HL-60/S4 treated with phorbol 12-myristate 13-acetate at 8.2 ng/mL for 4 days and 3 days (cell line): ENCODE measurements around the gene MZT2B.
"Not testable (repeated sequence)": the region's sequence is repeated elsewhere in the genome, so short reads cannot be mapped to it uniquely, and the experiment has no call there.

Experiments used
- in situ Hi-C: fragments of 300-500 bp; cut with MboI; formaldehyde crosslinking; loops from 2 replicates; pipeline ENCODE4 v1.15.0; 2022; ENCODE audit warnings: low sequenced_read_pairs

The MZT2B gene

DNA sequence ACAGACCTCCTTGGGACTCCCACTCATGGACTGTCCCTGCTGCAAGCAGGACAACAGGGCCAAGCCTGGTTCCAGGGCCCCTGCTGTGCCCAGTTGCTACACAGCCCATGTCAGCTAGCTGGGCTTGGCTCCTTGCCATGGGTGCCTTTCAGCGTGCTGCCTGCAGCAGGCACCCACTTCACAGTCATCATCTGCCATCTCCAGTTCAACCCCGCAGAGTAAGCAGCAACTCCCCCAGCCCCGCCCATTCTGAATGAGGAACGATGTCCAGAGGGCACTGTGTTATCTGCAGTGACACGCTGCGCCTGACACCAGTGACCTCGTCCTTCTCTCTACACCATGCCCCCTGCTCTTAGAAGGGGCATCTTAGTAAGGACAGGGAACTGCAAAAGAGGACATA, 20.5 kb downstream of the MZT2B start:
- in situ Hi-C loops = not testable (repeated sequence)

DNA sequence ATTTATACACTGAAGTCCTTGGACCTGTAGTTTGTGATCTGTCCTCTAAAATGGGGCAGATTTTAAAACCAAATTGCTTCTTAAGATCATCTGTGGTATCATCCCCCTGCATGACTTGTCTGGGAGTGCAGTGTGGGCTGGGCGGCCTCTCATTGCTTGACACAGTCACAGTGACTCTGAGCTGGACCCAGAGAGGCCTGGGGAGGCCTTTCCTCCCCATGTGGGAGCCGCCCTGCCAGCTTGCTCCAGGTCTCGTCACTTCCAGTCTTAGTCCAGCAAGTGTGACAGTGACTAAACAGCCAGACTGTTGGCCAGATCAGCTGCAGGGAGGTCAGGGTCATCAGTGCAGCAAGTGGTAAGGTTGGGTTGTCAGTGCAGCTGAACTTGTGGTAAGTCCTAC, 21.1 kb downstream of the MZT2B start:
- in situ Hi-C loops = not testable (repeated sequence)

DNA sequence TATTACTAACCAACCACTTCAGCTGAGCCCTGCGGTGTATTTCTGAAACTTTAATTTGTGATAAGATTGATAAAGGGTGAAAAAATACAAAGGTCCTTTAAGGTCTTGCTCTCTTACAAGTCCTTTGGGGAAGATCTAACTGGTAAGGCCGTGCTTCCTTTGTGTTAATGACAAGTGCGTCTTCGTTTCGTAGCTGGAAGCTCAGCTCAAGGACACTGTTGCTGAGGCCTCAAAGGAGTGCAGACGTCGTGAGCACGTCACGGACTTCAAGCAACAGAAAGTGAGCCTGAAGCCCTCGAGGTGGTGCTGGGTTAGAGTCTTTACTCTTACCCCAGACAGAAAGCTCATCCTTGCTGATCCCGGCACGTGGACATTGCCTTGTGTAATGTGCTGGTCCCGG, 25.0 kb downstream of the MZT2B start:
- in situ Hi-C loops = not testable (repeated sequence)

DNA sequence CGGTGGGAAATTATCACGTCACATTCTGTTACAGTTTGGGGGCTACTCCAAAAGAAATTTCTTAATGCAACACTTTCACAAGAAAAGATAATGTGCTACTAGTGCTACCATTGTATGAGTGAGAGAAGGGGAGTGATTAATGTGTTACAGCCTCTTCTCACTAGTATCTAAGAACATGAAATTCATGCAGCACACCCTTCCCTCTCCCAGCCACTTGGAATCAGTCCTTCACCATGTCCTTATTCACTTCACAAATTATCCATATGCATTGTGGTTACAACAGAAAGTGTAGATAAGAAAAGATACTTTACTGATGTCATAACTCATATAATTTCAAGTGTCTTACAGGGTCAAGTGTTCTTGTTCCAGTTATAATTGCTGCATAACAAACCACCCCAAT, 37.1 kb downstream of the MZT2B start:
- in situ Hi-C loops = not testable (repeated sequence)

DNA sequence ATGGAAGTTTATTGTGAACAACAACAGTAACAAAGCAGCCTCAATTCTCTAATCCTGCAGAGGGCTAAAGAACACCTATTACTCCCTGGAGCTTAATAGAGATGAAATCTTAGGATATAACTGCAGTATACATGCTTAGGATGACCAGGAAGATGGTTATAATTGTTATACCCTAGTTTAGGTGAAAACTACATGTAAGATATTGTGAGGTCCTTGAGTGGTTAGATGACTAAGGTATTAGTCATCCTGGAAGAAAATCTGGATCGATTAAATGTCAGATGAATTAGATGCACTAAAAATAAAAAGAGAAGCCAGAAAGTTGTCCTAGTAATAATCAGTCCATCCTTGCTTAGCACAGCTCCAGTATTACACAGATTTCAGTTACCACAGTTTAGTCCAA, 38.4 kb downstream of the MZT2B start:
- in situ Hi-C loops = not testable (repeated sequence)

DNA sequence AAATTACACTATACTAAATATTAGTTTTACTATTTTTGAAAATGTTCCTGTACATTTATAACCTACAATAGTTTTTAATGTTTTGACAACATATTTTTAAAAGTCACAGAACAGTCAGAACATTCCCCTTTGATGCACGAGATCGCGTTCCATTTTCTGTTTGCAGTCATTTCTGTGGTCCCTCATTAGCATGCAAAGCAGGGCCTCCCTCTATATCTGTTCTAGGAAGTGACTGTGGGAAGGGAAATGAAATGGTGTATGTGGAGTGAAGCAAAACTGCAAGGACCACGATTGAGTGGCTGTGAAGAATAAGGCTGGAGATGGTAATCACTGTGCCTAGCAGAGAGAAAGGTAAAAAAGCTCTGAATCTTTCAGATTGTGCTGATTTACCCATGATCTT, 40.5 kb downstream of the MZT2B start:
- in situ Hi-C loops = not testable (repeated sequence)

DNA sequence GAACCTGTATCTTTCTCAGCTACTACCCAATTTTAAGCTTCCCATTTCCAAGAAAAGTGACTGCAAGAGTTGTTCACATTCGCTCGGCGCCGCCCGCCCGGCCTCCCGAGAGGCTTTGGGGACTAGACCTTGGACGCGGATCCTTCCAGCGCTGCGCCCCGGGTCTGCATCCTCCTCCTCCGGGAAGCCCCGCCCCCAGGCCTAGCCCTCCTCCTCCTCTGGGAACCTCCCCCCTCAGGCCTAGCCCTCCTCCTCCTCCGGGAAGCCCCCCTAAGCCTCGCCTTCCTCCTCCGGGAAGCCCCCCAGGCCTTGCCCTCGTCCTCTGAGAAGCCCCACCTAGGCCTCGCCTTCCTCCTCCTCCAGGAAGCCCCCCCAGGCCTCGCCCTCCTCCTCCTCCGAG, 45.9 kb downstream of the MZT2B start:
- in situ Hi-C loops = not testable (repeated sequence)

DNA sequence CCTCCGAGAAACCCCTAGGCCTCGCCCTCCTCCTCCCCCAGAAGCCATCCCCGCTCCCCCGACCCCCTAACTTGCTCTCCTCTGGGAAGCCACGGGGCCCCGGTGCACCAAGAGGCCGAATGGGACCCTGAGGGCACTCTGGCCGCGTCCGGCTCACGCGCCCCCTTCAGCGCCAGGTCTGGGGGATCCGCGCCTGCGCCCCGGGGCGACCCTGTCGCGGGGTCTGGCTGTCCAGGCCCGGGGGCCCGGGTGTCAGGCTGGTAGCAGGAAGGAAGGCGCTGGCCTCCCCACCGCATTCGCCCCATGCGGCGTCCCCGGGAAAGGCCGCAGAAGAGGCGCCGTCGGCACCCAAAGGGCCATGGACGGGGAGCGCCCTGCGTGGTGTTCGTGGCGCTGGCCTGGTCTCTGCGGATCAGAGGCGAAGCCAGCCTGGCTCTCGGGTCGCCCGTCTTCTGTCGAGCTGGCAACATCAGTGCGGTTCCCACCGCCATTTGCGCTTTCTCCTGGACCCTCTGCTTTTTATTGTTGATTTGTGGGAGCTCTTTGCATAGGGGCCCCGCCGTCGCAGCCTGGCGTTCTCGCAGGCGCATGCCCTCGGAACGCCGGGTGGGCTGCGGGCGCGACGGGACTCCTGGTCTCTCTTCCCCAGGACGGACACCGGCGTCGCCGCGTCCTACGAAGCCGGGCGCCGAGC, 46.6 kb downstream of the MZT2B start:
- in situ Hi-C loops = not testable (repeated sequence)

DNA sequence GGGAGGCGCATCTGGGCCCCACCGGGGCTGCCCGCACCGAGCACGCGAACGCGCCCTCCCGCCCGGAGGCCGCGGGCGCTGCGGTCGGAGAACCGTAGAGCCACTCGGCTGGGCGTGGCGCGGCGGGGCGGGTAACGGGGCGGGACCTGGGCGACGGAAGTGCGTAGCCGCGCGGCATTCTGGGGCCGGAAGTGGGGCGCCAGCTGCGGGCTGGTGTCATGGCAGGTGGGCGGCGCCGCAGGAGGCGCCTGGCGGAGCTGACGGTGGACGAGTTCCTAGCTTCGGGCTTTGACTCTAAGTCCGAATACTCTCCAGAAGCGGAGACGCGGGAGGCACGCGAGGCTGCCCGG, 47.1 kb downstream of the MZT2B start:
- in situ Hi-C loops = not testable (repeated sequence)

DNA sequence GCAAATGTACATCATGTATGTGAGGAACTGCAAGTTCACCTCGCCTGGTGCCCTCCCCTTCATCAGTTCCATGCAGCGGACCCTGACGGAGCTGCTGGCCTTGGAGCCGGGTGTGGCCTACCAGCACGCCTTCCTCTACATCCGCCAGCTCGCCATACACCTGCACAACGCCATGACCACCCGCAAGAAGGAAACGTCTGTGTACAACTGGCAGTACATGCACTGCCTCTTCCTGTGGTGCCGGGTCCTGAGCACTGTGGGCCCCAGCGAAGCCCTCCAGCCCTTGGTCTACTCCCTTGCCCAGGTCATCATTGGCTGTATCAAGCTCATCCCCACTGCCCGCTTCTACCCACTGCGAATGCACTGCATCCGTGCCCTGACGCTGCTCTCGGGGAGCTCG, 48.3 kb downstream of the MZT2B start:
- in situ Hi-C loops = not testable (repeated sequence)

DNA sequence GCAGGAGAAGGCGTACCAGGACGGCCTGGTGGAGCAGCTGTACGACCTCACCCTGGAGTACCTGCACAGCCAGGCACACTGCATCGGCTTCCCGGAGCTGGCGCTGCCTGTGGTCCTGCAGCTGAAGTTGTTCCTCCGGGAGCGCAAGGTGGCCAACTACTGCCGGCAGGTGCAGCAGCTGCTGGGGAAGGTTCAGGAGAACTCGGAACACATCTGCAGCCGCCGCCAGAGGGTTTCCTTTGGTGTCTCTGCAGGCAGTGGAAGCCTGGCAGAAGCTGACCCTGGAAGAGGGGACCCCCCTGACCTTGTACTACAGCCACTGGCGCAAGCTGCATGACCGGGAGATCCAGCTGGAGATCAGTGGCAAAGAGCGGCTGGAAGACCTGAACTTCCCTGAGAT, 48.8 kb downstream of the MZT2B start:
- in situ Hi-C loops = not testable (repeated sequence)

DNA sequence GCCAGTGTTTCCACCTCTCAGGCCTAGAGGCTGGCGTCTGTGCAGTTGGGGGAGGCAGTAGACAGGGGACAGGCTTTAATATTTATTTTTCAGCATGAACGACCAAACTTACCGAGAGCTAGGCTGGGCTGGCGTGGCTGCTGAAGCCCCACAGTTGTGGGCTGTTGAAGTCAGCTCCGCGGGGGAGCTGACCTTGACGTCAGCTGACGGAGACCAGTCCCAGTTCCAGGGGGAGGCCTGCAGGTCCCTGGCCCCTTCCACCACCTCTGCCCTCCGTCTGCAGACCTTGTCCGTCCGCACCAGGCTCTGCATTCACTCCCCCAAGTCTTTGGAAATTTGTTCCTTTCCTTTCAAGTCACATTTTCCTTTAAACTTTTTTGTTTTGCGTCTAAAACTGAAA, 49.6 kb downstream of the MZT2B start:
- in situ Hi-C loops = no loop called here

DNA sequence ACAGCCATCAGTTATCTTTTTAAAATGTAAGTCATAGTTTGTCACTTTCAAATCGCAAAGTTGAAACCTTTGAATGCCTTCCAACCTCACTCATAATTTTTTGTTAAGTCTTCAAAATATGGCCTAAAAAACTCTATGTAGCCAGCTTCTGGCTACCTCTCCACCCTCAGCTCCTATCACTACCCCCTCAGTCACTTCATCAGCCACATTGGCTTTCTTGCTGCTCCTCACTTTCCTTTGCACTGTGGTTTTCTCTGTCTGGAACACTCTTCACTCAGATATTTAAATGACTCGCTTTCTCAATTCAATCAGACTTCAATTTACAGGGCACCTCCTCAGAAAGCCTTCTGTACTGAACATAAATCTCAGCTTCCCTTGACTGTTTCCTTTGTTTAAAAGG, 51.0 kb downstream of the MZT2B start:
- in situ Hi-C loops = not testable (repeated sequence)

DNA sequence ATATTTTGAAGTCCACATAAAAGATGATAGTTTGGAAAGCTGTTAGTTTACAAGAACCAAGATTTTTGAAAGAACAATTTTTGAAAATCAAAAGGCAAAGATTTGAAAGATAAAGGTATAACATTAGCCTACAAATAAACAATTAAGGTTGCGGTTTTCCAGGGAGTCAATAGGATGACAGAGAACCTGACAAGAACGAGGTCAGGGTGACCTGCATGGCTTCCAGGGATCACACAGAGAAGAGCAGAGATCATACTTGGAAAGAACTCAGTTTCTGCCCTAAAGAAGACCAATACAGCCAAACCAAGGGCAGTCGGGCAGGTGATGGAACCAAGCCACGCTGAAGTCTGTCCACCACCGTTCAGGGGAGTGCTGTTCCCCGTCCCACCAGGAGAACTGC, 57.5 kb downstream of the MZT2B start:
- in situ Hi-C loops = not testable (repeated sequence)
